GM19395 (cell line): ENCODE results near the gene RALA.

Experiments
- ATAC-seq: cut with Tn5 transposase; IDR thresholded peaks from one replicate; pipeline ENCODE4 v1.9.1; 2021; ENCODE audit warnings: mild to moderate bottlenecking, moderate library complexity; ENCODE audit not compliant: unreplicated experiment

Gene RALA

DNA sequence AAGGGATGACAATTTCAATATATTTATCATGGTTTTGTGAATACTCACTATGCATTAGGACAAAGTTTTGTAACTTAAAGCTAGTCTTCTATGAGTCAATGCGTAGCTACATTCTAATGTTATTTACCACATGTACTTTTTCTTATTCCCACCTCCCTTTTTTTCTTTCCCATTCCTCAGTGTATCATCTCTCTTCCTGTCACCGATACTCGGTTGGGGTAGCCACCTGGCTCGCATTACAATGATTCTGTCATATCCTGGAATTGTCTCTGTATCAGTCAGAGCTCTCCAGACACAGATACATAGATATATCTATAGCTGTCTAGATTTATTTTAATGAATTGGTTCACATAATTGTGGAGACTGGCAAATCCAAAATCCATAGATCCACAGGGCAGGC lies 9.8 kb upstream of the RALA start:
- ATAC-seq, result no peak

- ATAC-seq, result no peak
Observed at GRCh38 chr7:39614299-39614698, 9.1 kb upstream of the RALA start.

GRCh38 chr7:39615350-39615975 lies 7.9 kb upstream of the RALA start:
- ATAC-seq, result no peak

- no peak for ATAC-seq
Observed at GRCh38 chr7:39616138-39616537, 7.2 kb upstream of the RALA start.

- ATAC-seq, result no peak
Observed at GRCh38 chr7:39617005-39617404, 6.4 kb upstream of the RALA start.

DNA sequence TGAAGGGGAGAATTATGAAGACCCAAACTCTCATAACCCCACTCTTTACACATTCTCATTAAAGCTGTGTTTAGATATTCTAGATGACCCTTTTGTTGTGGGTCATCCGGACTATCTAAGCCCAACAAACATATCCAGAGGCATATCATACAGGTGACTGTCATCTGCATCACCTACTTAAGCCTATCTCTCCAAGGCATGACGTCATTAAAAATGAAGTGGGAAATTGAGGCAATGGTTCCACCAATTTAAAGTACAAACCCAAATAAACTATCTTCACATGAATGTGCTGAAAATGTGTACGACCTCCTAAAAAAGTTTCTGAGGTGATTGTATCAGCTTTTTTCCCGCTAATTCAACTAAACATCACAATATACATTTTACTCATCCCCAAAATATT lies 4.5 kb upstream of the RALA start:
- ATAC-seq, result no peak

DNA sequence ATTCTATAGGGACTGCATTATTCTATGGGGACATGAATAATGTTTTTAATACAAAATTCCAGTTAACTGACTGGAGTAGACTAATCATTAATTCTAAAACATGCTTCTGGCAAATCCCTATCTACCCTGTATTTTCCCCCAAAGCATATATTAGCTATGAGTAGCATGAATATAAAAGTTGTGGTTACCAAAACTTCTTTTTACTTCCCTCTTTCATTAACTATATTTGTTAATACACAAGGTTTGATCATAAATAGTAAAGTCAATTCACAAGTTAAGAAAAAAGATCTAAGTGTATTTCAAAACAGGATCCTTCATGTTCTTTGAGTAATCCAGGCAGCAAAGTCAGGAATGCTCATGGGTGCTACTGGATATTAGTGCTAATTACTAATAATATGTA lies 2.9 kb upstream of the RALA start:
- no peak for ATAC-seq

DNA sequence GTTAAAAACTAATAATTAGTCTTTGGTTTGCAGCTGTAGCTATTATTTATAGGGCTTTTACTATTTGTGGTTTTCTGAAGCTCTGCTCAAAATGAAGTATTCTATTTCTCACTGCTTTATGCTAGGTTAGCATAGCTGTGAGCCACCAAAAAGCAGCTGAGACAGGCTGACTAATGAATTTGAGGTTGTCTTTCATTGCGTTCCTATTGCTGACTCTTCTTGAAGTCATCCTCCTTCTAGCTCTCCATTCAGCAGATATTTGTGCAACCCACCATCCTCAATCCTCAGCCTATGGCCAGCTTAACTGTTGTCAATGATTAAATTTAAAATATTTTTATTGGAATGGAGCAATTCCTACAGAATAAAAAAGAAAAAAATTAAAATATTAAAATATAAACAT lies 2.1 kb upstream of the RALA start:
- ATAC-seq, result no peak

DNA sequence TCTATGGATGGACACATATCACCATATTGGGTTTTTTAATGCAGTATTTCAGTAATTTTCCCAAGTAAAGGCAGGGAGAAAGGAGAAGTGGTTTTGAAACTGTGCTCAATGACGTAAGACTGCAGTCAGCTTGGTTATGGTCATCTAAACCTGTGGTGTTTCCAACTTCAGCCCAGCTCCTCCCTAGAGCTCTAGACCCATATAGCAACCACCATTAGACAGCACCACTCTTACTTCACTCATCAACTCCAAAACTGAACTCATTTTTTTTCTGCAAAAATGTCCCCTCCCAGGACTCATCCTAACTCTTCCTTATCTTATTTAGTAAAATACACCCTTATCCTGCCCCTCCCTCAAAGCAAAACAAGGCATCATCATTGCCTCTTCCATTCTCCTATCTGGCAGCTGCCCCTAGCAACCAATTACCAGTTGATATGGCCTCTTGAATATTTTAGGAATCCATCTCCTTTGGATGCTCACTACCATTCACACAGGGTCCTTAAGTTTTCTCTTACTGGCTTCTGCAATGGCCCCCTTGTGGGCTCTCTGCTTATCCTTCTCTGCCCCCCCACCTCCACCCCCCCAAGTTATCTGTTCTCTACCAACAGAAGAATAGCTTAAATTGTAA lies 1.5 kb upstream of the RALA start:
- no peak for ATAC-seq

DNA sequence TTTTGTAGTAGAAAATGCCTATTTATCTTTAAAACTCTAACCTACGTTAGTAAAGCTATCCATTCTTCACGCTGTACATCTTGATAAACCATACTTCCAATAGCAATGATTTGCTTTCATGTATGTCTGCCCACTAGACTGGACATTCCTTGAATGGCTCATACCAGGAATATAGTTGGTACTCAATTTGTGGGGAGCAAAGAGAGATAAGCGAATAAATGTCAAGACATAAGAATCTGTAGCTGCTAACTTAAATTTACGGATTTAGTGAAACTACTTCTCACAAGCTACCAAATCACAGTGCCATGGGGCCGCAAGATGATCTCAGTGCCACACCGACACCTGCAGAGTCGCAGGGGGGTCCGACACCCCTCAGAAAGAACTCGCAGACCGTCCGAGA lies 763 bp upstream of the RALA start:
- ATAC-seq, result no peak

GRCh38 chr7:39623732-39624441 lies 515 bp downstream of the RALA start:
- peak; percentile 63 for ATAC-seq

- no peak for ATAC-seq
Observed at GRCh38 chr7:39624442-39624807, 1.1 kb downstream of the RALA start.

DNA sequence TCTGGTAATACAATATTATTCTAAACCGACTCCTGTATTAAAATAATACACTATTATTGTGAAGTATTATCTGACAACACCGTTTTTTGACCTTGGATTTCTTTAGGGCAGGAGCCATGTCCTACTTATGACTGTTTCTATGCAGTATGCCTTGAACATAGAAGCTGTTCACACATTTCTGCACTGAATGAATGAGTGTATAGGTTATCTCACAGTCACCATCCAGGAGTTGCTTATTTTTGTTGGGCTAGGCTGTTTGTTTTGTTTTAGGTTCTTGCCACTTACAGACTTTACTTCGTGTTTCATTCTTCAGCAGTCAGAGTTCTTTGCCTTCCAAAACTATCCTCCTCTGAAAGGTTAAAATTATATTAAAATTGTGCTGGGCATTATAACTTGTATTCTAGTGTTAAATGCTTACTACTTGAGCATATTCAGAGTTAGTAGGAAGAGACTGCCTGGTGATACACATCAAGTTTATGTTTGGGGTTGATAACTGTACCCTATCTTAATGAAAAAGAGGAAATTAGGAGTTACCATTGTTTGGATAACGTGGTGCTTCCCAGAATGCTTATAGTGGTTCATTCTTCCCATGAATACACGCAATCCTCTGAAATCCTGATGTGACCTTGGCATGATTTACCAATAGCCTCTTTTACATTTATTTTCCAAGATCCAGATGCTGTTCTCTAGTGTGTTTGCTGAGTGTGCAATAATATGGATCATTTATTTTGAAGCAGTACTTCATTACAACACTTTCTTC lies 1.7 kb downstream of the RALA start:
- ATAC-seq, result no peak

GRCh38 chr7:39631736-39632308 lies 8.4 kb downstream of the RALA start:
- ATAC-seq, result no peak

DNA sequence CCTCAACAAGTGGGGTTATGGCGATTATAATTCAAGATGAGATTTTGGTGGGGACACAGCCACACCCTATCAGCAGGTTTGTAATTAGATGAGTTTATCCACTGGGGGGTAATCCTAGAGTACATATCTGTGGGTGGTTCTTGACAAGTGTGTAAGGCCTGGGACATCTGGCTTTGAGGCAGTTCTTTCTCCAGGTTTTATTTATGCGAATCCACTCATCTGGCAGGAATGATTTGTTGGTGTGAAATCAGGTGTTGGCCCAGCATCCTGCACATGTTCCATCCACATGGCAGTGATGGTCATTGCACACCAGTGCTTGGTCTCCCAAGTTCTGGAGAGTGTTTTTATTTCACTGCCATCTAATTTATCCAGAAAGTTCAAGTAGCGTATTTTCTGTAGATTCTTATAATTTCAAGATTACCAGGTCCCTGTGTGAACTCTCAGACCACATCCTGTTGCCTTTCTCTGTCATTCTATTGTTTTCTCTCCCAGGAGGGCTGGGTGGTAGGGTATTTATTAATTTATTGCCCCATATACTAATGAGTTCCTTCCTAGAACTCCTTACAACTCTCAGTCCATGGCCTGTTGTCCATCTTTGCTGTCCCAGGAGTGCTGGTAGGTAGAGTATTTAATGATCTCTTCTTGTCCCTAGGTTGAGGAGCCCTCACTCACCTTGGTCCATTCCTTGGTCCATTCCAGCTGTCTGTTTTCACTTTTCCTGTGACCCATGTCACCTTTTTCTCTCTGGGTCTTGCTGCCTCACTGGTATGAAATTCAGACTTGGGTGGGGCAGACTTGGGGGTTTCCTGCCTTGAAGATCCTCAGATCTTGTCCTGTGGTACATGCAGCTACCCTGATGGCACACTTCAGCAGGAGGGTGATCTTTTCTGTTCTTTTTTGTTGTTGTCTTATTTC lies 10.4 kb downstream of the RALA start:
- peak; percentile 71 for ATAC-seq

GRCh38 chr7:39634478-39634805 lies 11.1 kb downstream of the RALA start:
- ATAC-seq, result no peak

DNA sequence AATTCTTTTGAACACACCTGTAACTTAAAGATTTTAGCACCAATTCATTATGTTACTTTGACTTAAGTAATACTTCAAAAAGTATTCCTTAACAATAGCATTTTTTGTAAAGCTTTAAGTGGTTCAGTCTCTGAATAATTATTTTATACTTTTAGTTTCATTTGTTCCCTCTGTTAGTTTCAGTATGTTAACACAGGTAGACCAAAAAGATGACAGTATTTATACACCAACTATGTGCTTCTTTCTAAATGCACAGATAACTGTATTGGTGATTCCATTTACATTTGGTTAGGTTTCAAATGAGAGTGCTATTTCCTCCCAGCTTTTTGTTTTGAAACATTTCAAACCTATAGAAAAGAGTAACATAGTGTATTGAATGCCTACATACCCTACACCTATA lies 14.0 kb downstream of the RALA start:
- ATAC-seq, result no peak

GRCh38 chr7:39637963-39638485 lies 14.7 kb downstream of the RALA start:
- no peak for ATAC-seq

- no peak for ATAC-seq
Observed at GRCh38 chr7:39642896-39643295, 19.5 kb downstream of the RALA start.

GRCh38 chr7:39644170-39644569 lies 20.8 kb downstream of the RALA start:
- ATAC-seq, result no peak
